GM12878 (cell line): ENCODE results near the gene KCNQ1. TPM values are rescaled to one million over a fixed set of nuclear protein-coding genes. Genes with fewer than 3 reads are reported as not detected.

Source experiments
- ATAC-seq: fragments of 200-7000 bp; cut with Tn5 transposase; 3 replicates; pipeline ENCODE4 v1.9.1; 2020; ENCODE audit warnings: mild to moderate bottlenecking, moderate library complexity
- BruUV-seq: library from RNA; stranded (reverse); fragments of 400-500 nt; replicated peaks from 2 replicates; lab custom pipeline; 2021; lab: Mats Ljungman, UMichigan
- CTCF ChIA-PET: fragments of 300-600 bp; sonication (Branson Sonifier 250); formaldehyde crosslinking; extraction: SDS; loops from one replicate; lab custom pipeline; 2021; ENCODE audit warnings: inconsistent platforms; lab: Yijun Ruan, JAX
- POLR2A ChIA-PET: fragments of 350-600 bp; formaldehyde crosslinking; extraction: SDS; loops from one replicate; lab custom pipeline; 2021; ENCODE audit warnings: inconsistent platforms; lab: Charles Lee
- RAD21 ChIA-PET: fragments of 300-600 bp; sonication (Branson Sonifier 250); formaldehyde crosslinking; loops from one replicate; lab custom pipeline; 2023; ENCODE audit warnings: antibody characterized with exemption; ENCODE audit not compliant: unreplicated experiment; lab: Charles Lee
- SMC1A ChIA-PET: fragments of 300-600 bp; sonication (Branson Sonifier 250); formaldehyde crosslinking; loops from one replicate; lab custom pipeline; 2023; ENCODE audit not compliant: unreplicated experiment, uncharacterized antibody; lab: Charles Lee
- DNase-seq: peaks from one replicate; pipeline ENCODE4 v3.0.0-alpha.2; 2011; ENCODE audit warnings: low read depth, low spot score
- FAIRE-seq: peaks from 3 replicates; lab custom pipeline; 2011; peaks lifted over from hg19 to GRCh38; lab: Jason Lieb, UNC
- H2AFZ ChIP-seq: 2 replicates; pipeline ENCODE4 v1.6.0; 2011; ENCODE audit warnings: low read depth, low read length, control low read depth; ENCODE audit not compliant: control insufficient read depth
- H3K27ac ChIP-seq: 2 replicates; pipeline ENCODE4 v1.5.1; 2011; ENCODE audit warnings: control low read depth; ENCODE audit not compliant: control insufficient read depth, insufficient read depth
- H3K27me3 ChIP-seq, 2 experiments: replicated peaks in 1 of 2; 2 replicates each; pipeline versions ENCODE4 v1.6.0 to v1.6.1; 2011; ENCODE audit warnings: low read length in 1 of 2; ENCODE audit not compliant: control insufficient read depth in 2 of 2, insufficient read depth in 2 of 2
- H3K36me3 ChIP-seq, 2 experiments: 2 replicates each; pipeline ENCODE4 v1.5.1; 2011; ENCODE audit warnings: low read length in 1 of 2; ENCODE audit not compliant: control insufficient read depth in 2 of 2, insufficient read depth in 2 of 2
- H3K4me1 ChIP-seq: 2 replicates; pipeline ENCODE4 v1.6.1; 2011; ENCODE audit warnings: mild to moderate bottlenecking, low read length, moderate library complexity, mixed read lengths; ENCODE audit not compliant: control insufficient read depth, insufficient read depth
- H3K4me2 ChIP-seq: 2 replicates; pipeline ENCODE4 v1.6.0; 2011; ENCODE audit warnings: control low read depth; ENCODE audit not compliant: control insufficient read depth, insufficient read depth
- H3K4me3 ChIP-seq: fragments of 200-600 bp; sonication (generic); 2 replicates; pipeline ENCODE4 v1.5.1; 2016
- H3K79me2 ChIP-seq: 2 replicates; pipeline ENCODE4 v1.6.0; 2011; ENCODE audit warnings: low read length; ENCODE audit not compliant: control insufficient read depth, insufficient read depth
- H3K9ac ChIP-seq: 2 replicates; pipeline ENCODE4 v1.8.0; 2011; ENCODE audit warnings: low read length, control low read depth, mixed read lengths; ENCODE audit not compliant: control insufficient read depth, insufficient read depth
- H3K9me3 ChIP-seq: replicated peaks from 3 replicates; pipeline ENCODE4 v1.5.1; 2011; ENCODE audit warnings: mild to moderate bottlenecking, low read length; ENCODE audit not compliant: control insufficient read depth, insufficient read depth
- H4K20me1 ChIP-seq: 2 replicates; pipeline ENCODE4 v1.6.0; 2011; ENCODE audit not compliant: control insufficient read depth, insufficient read depth
- CHD1 ChIP-seq: IDR thresholded peaks from 2 replicates; pipeline ENCODE4 v1.6.1; 2012; ENCODE audit warnings: low read depth, low read length, improper control_type of control experiment
- EP300 ChIP-seq, 2 experiments: fragments of 150-350 bp in 1 of 2; IDR thresholded peaks; 2 replicates each; pipeline ENCODE4 v1.6.1; 2011 to 2012; ENCODE audit warnings: low read depth in 2 of 2, low read length in 2 of 2, borderline replicate concordance in 1 of 2, improper control_type of control experiment in 1 of 2, inconsistent platforms in 1 of 2; ENCODE audit not compliant: control insufficient read depth in 1 of 2
- FOXM1 ChIP-seq: IDR thresholded peaks from 2 replicates; pipeline ENCODE4 v1.6.1; 2012; ENCODE audit warnings: low read depth, mild to moderate bottlenecking, inconsistent platforms, low read length, moderate library complexity
- HDAC2 ChIP-seq: fragments of 200-600 bp; sonication (generic); IDR thresholded peaks from 2 replicates; pipeline ENCODE4 v1.6.1; 2017
- SRF ChIP-seq, 2 experiments: IDR thresholded peaks; 2 replicates each; pipeline ENCODE4 v1.6.1; 2011; ENCODE audit warnings: low read depth in 2 of 2, low read length in 2 of 2, mild to moderate bottlenecking in 1 of 2, moderate library complexity in 1 of 2
- WGBS: methylation state at CpG from one replicate; pipeline ENCODE4 v1.1.6; 2016; ENCODE audit warnings: low lambda C conversion rate; ENCODE audit not compliant: insufficient replicate concordance, insufficient coverage; ENCODE audit errors: missing lambda C conversion rate; 5-methylcytosine and 5-hydroxymethylcytosine counted together
- in situ Hi-C: fragments of 300-500 bp; cut with MboI; formaldehyde crosslinking; loops from 9 replicates; pipeline ENCODE4 v1.14.3; 2018; ENCODE audit warnings: mixed read lengths
- intact Hi-C: fragments of 100-400 bp; cut with micrococcal nuclease; formaldehyde crosslinking; loops from one replicate; pipeline ENCODE4 v1.14.2; 2022; ENCODE audit not compliant: unreplicated experiment
- polyA plus RNA-seq, 11 experiments: library from polyadenylated mRNA; depleted of rRNA in 4 of 11; unstranded in 6 of 11; stranded (reverse) in 5 of 11; fragments of >200 nt; fragmentation: Nextera tagmentation in 4 of 11; fragmentation: Illumina TruSeq in 1 of 11; extraction: Ambion mirVana in 4 of 11; extraction: Trizol in 1 of 11; gene quantifications; 1 replicate in 1 of 11; 2 replicates in 10 of 11; pipeline versions ENCODE4 v1.2.1 to v1.2.3, GENCODE V29; 2011 to 2016; ENCODE audit warnings: inconsistent platforms in 2 of 11, missing spikeins in 2 of 11, low read depth in 1 of 11
- total RNA-seq, 4 experiments: library from RNA; depleted of rRNA in 3 of 4; stranded (reverse); fragments of >200 nt in 3 of 4; fragmentation: Illumina TruSeq in 1 of 4; extraction: Trizol in 1 of 4; gene quantifications; 2 replicates each; pipeline versions ENCODE4 v1.2.1 to v1.2.3, GENCODE V29; 2013 to 2021
- TF ChIP-seq, protein P1 (sequence below): fragments of 450-650 bp; IDR thresholded peaks from 2 replicates; pipeline ENCODE4 v1.6.1; 2017; ENCODE audit warnings: mild to moderate bottlenecking

Gene KCNQ1
- total and polyA plus RNA-seq, 10 of the 15 experiments (the other 5 are each of a cell fraction or from before 2014, with no cell fraction given): 0.03 to 0.15 (median 0.12) TPM; not detected in 7

DNA sequence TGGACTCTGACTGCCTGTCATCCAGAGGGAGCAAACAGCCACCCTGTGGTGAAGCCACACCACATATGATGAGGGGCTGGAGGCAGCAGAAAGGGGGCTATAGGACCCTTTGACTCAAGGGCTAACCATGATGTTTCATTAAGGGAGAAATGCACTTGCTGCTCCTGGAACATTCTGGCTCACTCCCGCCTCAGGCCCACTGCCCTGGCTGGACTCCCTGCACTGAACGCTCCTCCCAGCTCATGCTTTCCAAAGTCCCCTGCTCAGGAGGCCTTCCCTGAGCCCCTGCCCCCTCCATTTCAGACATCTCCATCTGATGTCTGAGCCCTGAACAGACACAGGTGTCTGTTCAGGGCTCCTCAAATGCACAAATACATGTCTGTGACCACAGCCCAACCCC lies 371.7 kb downstream of the KCNQ1 start:
- FAIRE-seq (no peak), DNase-seq (no peak), ATAC-seq (no peak)
- WGBS: 48% methylated on average over 2 of the region's 2 CpGs
- no peaks in the 10 kb centered on the region for H4K20me1 ChIP-seq
- ChIA-PET RAD21 (no interaction called here), CTCF (no interaction called here), SMC1A (no interaction called here), POLR2A (no interaction called here)
- H3K4me3 ChIP-seq: no peak overlapping the region
- H3K79me2 ChIP-seq: no peaks in the 10 kb centered on the region
- BruUV-seq: no TSS peak
- TF ChIP-seq, protein P1, sequence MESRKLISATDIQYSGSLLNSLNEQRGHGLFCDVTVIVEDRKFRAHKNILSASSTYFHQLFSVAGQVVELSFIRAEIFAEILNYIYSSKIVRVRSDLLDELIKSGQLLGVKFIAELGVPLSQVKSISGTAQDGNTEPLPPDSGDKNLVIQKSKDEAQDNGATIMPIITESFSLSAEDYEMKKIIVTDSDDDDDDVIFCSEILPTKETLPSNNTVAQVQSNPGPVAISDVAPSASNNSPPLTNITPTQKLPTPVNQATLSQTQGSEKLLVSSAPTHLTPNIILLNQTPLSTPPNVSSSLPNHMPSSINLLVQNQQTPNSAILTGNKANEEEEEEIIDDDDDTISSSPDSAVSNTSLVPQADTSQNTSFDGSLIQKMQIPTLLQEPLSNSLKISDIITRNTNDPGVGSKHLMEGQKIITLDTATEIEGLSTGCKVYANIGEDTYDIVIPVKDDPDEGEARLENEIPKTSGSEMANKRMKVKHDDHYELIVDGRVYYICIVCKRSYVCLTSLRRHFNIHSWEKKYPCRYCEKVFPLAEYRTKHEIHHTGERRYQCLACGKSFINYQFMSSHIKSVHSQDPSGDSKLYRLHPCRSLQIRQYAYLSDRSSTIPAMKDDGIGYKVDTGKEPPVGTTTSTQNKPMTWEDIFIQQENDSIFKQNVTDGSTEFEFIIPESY: no peak
- TF ChIP-seq CHD1: no peak
- TF ChIP-seq EP300 (IDR thresholded peaks at IDR 0.05; ENCODE audit: borderline replicate concordance in 1 of 2, control insufficient read depth in 1 of 2, low read depth in 2 of 2, low read length in 2 of 2): no peak
- no peak for TF ChIP-seq SRF (IDR thresholded peaks at IDR 0.05; ENCODE audit: low read depth in 2 of 2, low read length in 2 of 2)
- no peak for TF ChIP-seq FOXM1
- TF ChIP-seq HDAC2: no peak
- in situ Hi-C loops (no loop called here), intact Hi-C loops (no loop called here)
- no peak overlapping the region for H3K27ac ChIP-seq
- H3K27me3 ChIP-seq: no peaks in the 10 kb centered on the region
- H3K4me1 ChIP-seq: no peaks in the 10 kb centered on the region
- no peaks in the 10 kb centered on the region for H3K36me3 ChIP-seq
- H3K4me2 ChIP-seq: no peak overlapping the region
- H3K9me3 ChIP-seq: peaks cover 9% of the 10 kb centered on the region; the same call in 1 of the 3 replicates
- no peak overlapping the region for H3K9ac ChIP-seq
- no peak overlapping the region for H2AFZ ChIP-seq
